ENCODE data around the gene A2M. TPM values are rescaled to one million over a fixed set of nuclear protein-coding genes. Genes with fewer than 3 reads are reported as not detected.

A2M gene
- total RNA-seq, 4 donors from 2014 or later = 47.6 to 84.4 (median 54.8) TPM

DNA sequence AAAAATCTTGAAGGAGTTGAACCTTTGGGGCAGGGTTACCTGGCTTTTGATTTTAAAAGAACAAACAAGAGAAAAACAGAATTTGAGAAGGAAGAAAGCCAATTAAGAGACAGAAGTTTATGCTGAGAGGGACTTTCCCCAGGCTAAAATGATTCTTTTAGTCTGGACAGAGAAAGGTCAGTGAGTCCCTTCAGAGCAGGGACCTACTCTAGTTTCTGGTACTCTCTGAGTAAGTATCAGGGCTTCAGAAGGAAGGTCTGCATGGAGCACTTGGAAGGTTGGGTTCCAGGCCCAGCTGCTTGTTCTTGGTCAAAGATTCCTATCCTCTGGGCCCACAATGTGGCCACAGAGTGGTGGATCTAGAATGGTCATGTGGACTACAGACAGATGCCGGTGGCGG is 66.8 kb downstream of the A2M start:
- Histone ChIP-seq H3K4me3 (no peak overlapping the region), H3K27me3 (no peaks in the 10 kb centered on the region), H3K4me1 (peaks cover 3% of the 10 kb centered on the region), H3K27ac (no peak overlapping the region), H3K36me3 (no peaks in the 10 kb centered on the region), H3K9me3 (no peaks in the 10 kb centered on the region)
- WGBS = 94% methylated on average over 2 of the region's 2 CpGs
- no peak for DNase-seq (ENCODE audit: low spot score in 2 of 2)
- TF ChIP-seq POLR2A (IDR thresholded peaks at IDR 0.05) (no peak), EP300 (IDR thresholded peaks at IDR 0.05) (no peak), POLR2AphosphoS5 (IDR thresholded peaks at IDR 0.05) (no peak)
- TF ChIP-seq, protein P1, sequence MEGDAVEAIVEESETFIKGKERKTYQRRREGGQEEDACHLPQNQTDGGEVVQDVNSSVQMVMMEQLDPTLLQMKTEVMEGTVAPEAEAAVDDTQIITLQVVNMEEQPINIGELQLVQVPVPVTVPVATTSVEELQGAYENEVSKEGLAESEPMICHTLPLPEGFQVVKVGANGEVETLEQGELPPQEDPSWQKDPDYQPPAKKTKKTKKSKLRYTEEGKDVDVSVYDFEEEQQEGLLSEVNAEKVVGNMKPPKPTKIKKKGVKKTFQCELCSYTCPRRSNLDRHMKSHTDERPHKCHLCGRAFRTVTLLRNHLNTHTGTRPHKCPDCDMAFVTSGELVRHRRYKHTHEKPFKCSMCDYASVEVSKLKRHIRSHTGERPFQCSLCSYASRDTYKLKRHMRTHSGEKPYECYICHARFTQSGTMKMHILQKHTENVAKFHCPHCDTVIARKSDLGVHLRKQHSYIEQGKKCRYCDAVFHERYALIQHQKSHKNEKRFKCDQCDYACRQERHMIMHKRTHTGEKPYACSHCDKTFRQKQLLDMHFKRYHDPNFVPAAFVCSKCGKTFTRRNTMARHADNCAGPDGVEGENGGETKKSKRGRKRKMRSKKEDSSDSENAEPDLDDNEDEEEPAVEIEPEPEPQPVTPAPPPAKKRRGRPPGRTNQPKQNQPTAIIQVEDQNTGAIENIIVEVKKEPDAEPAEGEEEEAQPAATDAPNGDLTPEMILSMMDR (IDR thresholded peaks at IDR 0.05) = no peak

GRCh38 chr12:9047105-9047504 is 68.6 kb downstream of the A2M start:
- no peak for DNase-seq (ENCODE audit: low spot score in 2 of 2)
- WGBS = 59% methylated on average over 1 of the region's 1 CpG
- no peak overlapping the region for H3K27ac ChIP-seq
- H3K36me3 ChIP-seq = no peaks in the 10 kb centered on the region
- no peaks in the 10 kb centered on the region for H3K27me3 ChIP-seq
- H3K9me3 ChIP-seq = no peaks in the 10 kb centered on the region
- TF ChIP-seq, protein P1 (IDR thresholded peaks at IDR 0.05) = no peak
- TF ChIP-seq EP300 (IDR thresholded peaks at IDR 0.05) (no peak), POLR2A (IDR thresholded peaks at IDR 0.05) (no peak), POLR2AphosphoS5 (IDR thresholded peaks at IDR 0.05) (no peak)
- no peak overlapping the region for H3K4me3 ChIP-seq
- H3K4me1 ChIP-seq = peaks cover 3% of the 10 kb centered on the region

DNA sequence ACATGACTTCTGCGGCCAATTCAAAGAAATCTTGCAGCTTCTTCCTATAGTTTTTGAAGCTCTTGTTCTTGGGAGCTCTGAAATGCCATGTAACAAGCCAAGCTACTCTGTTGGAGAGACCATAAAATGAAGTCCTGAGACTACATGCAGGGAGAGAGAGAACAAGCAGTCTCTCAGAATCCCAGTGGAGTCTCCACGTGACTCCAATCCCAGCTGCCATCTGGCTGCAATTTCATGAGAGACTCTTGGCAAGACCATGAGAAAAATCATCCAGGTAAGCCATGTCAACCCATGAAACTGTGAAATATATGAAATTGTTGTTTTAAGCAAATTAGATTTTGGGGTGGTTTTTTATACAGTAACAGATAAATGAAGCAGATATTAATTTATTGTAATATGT is 72.0 kb downstream of the A2M start:
- Histone ChIP-seq H3K27ac (no peak overlapping the region), H3K27me3 (no peaks in the 10 kb centered on the region), H3K9me3 (no peaks in the 10 kb centered on the region), H3K4me1 (no peaks in the 10 kb centered on the region), H3K4me3 (no peak overlapping the region), H3K36me3 (no peaks in the 10 kb centered on the region)
- TF ChIP-seq POLR2A (IDR thresholded peaks at IDR 0.05) (no peak), EP300 (IDR thresholded peaks at IDR 0.05) (no peak), POLR2AphosphoS5 (IDR thresholded peaks at IDR 0.05) (no peak)
- TF ChIP-seq, protein P1 (IDR thresholded peaks at IDR 0.05) = no peak
- 68% methylated on average over 2 of the region's 2 CpGs for WGBS
- no peak for DNase-seq (ENCODE audit: low spot score in 2 of 2)

- TF ChIP-seq POLR2A (IDR thresholded peaks at IDR 0.05) (no peak), POLR2AphosphoS5 (IDR thresholded peaks at IDR 0.05) (no peak), EP300 (IDR thresholded peaks at IDR 0.05) (no peak)
- TF ChIP-seq, protein P1 (IDR thresholded peaks at IDR 0.05) = no peak
- Histone ChIP-seq H3K27ac (no peak overlapping the region), H3K9me3 (no peaks in the 10 kb centered on the region), H3K27me3 (no peaks in the 10 kb centered on the region), H3K4me1 (no peaks in the 10 kb centered on the region), H3K36me3 (no peaks in the 10 kb centered on the region), H3K4me3 (no peak overlapping the region)
- 50% methylated on average over 1 of the region's 1 CpG for WGBS
- DNase-seq (ENCODE audit: low spot score in 2 of 2) = no peak
These were observed 74.4 kb downstream of the A2M start for GRCh38 chr12:9041321-9041720.

GRCh38 chr12:9040484-9041186 is 75.1 kb downstream of the A2M start:
- H3K9me3 ChIP-seq = no peaks in the 10 kb centered on the region
- H3K27ac ChIP-seq = no peak overlapping the region
- TF ChIP-seq EP300 (IDR thresholded peaks at IDR 0.05) (no peak), POLR2AphosphoS5 (IDR thresholded peaks at IDR 0.05) (no peak), POLR2A (IDR thresholded peaks at IDR 0.05) (no peak)
- TF ChIP-seq, protein P1 (IDR thresholded peaks at IDR 0.05) = no peak
- H3K4me3 ChIP-seq = no peak overlapping the region
- no peaks in the 10 kb centered on the region for H3K27me3 ChIP-seq
- H3K4me1 ChIP-seq = no peaks in the 10 kb centered on the region
- WGBS = 87% methylated on average over 5 of the region's 5 CpGs
- H3K36me3 ChIP-seq = no peaks in the 10 kb centered on the region
- DNase-seq (ENCODE audit: low spot score in 2 of 2) = no peak

Data from suprapubic skin (tissue), 4 donors.